ENCODE data around the gene SPRY2. TPM values are rescaled to one million over a fixed set of nuclear protein-coding genes. Genes with fewer than 3 reads are reported as not detected.
A peak's percentile ranks its signal among the peaks of the same experiment; 100 is the strongest.

The SPRY2 gene
- total and polyA plus RNA-seq, 2 of the 13 experiments (the other 11 are each of a cell fraction or from before 2014, with no cell fraction given) = 7.4 to 25.1 TPM

- TF ChIP-seq ZNF639 (CRISPR knock-in tag; conservative IDR thresholded peaks at IDR 0.05) (no peak), RXRA (CRISPR knock-in tag; IDR thresholded peaks at IDR 0.05) (0 out of 2 replicates have a peak, but pooled peaks have one; percentile 18), SKIL (CRISPR knock-in tag; IDR thresholded peaks at IDR 0.05; ENCODE audit: borderline replicate concordance) (peak; percentile 33; the same call in 1 of the 2 replicates), NCOA5 (CRISPR knock-in tag; IDR thresholded peaks at IDR 0.05) (no peak), DR1 (CRISPR knock-in tag; IDR thresholded peaks at IDR 0.05) (peak; percentile 81; the same call in 1 of the 2 replicates), POGK (CRISPR knock-in tag; conservative IDR thresholded peaks at IDR 0.05) (peak; percentile 50; the same call in 1 of the 2 replicates), NFE2L2 (IDR thresholded peaks at IDR 0.05; ENCODE audit: low read length) (no peak), PRDM15 (CRISPR knock-in tag; IDR thresholded peaks at IDR 0.05) (no peak; the same call in 1 of the 2 replicates), ATF7-NPFF (CRISPR knock-in tag; IDR thresholded peaks at IDR 0.05; ENCODE audit: low read depth) (peak; percentile 74; the same call in 1 of the 2 replicates), ZFX (CRISPR knock-in tag; IDR thresholded peaks at IDR 0.05; ENCODE audit: low read depth) (peak; percentile 68), CREB3 (CRISPR knock-in tag; IDR thresholded peaks at IDR 0.05) (no peak), ZNF275 (CRISPR knock-in tag; IDR thresholded peaks at IDR 0.05; ENCODE audit: borderline replicate concordance) (no peak), ZNF883 (CRISPR knock-in tag; IDR thresholded peaks at IDR 0.05; ENCODE audit: not compliant biosample characterization) (no peak)
These were observed at the start of gene SPRY2 (continued) for GRCh38 chr13:80341101-80341755.

All from HepG2 (cell line).